GM19099 (cell line): Measurements from ENCODE around the gene ACP4.

Experiments
- POLR2A ChIP-seq: IDR thresholded peaks from 3 replicates; pipeline ENCODE4 v1.6.1; 2011; ENCODE audit warnings: low read depth; ENCODE audit not compliant: insufficient read length; ENCODE audit errors: extremely low read depth

Gene ACP4

GRCh38 chr19:50796634-50797428, 6.6 kb downstream of the ACP4 start:
- TF ChIP-seq POLR2A, result peak; percentile 6

- no peak for TF ChIP-seq POLR2A
These were observed 7.2 kb downstream of the ACP4 start for GRCh38 chr19:50797429-50797780.

GRCh38 chr19:50797781-50798658, 7.8 kb downstream of the ACP4 start:
- peak; percentile 19 for TF ChIP-seq POLR2A

GRCh38 chr19:50798659-50799546, 8.7 kb downstream of the ACP4 start:
- no peak for TF ChIP-seq POLR2A

- no peak for TF ChIP-seq POLR2A
These were observed 9.3 kb downstream of the ACP4 start for GRCh38 chr19:50799547-50799851.

GRCh38 chr19:50801107-50801506, 10.9 kb downstream of the ACP4 start:
- TF ChIP-seq POLR2A, result no peak

- no peak for TF ChIP-seq POLR2A
These were observed 13.6 kb downstream of the ACP4 start for GRCh38 chr19:50803633-50804419.

- peak; percentile 99 for TF ChIP-seq POLR2A
These were observed 14.4 kb downstream of the ACP4 start for GRCh38 chr19:50804420-50805272.

- TF ChIP-seq POLR2A, result no peak
These were observed 18.6 kb downstream of the ACP4 start for GRCh38 chr19:50808856-50809255.

- TF ChIP-seq POLR2A, result no peak
These were observed 22.3 kb downstream of the ACP4 start for GRCh38 chr19:50812474-50812873.

- TF ChIP-seq POLR2A, result no peak
These were observed 24.7 kb downstream of the ACP4 start for GRCh38 chr19:50814883-50815282.

- no peak for TF ChIP-seq POLR2A
These were observed 25.2 kb downstream of the ACP4 start for GRCh38 chr19:50815439-50815838.
